HG02759 (cell line): ENCODE results near the gene ZNF383.
"Not testable (repeated sequence)": the region's sequence is repeated elsewhere in the genome, so short reads cannot be mapped to it uniquely, and the experiment has no call there.

Experiments used
- ATAC-seq: cut with Tn5 transposase; IDR thresholded peaks from one replicate; pipeline ENCODE4 v1.9.1; 2021; ENCODE audit warnings: mild to moderate bottlenecking, moderate library complexity; ENCODE audit not compliant: unreplicated experiment

ZNF383 gene

GRCh38 chr19:37292998-37293939 lies 75.3 kb downstream of the ZNF383 start:
- not testable (repeated sequence) for ATAC-seq

DNA sequence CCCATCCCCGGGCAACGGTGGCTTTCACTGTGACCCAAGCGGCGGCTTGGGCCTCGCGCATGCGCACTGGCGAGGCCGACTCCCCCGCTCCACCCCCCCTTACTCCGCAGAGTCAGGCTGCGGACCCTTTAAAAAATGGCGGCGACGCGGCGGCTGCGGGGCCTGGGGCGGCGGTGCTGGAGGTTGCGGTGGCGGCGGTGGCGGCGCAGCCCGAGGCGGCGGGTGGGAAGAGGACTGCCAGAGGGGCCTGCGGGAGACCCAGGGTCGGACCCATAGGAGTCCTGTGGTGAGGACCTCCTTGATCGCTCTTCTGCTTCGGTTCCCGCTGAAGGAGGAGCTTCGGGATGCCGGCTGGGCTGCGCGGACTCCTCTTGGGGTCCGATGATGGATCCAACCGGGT lies 76.2 kb downstream of the ZNF383 start:
- not testable (repeated sequence) for ATAC-seq
